DND-41 (cell line): Measurements from ENCODE around the gene SBF1.

ENCODE experiments used
- ATAC-seq: fragments of 200-7000 bp; cut with Tn5 transposase; 3 replicates; pipeline ENCODE4 v1.9.1; 2021; ENCODE audit warnings: low read depth; ENCODE audit not compliant: insufficient read depth
- DNase-seq: peaks from one replicate; pipeline ENCODE4 v3.0.0-alpha.2; 2020
- H2AFZ ChIP-seq: 2 replicates; pipeline ENCODE4 v1.6.0; 2012; ENCODE audit warnings: low read depth, low read length
- H3K27ac ChIP-seq: 2 replicates; pipeline ENCODE4 v1.5.1; 2012; ENCODE audit warnings: low read length, inconsistent platforms
- H3K27me3 ChIP-seq: fragments of 200-600 bp; sonication (generic); 2 replicates; pipeline ENCODE4 v1.6.0; 2012; ENCODE audit warnings: low read length, mild to moderate bottlenecking, inconsistent platforms; ENCODE audit not compliant: insufficient read depth, poor library complexity
- H3K36me3 ChIP-seq: 2 replicates; pipeline ENCODE4 v1.5.1; 2012; ENCODE audit warnings: low read length, inconsistent platforms; ENCODE audit not compliant: insufficient read depth
- H3K4me1 ChIP-seq: 2 replicates; pipeline ENCODE4 v1.5.1; 2012; ENCODE audit warnings: mild to moderate bottlenecking, low read length; ENCODE audit not compliant: insufficient read depth
- H3K4me2 ChIP-seq: 2 replicates; pipeline ENCODE4 v1.6.0; 2012; ENCODE audit warnings: mild to moderate bottlenecking, moderate library complexity, low read length, inconsistent platforms; ENCODE audit not compliant: insufficient read depth
- H3K4me3 ChIP-seq, 2 experiments: fragments of 200-600 bp in 1 of 2; shearing (Covaris generic) in 1 of 2; 2 replicates each; pipeline ENCODE4 v1.5.1; 2012 to 2016; ENCODE audit warnings: inconsistent platforms in 2 of 2, low read length in 2 of 2, mild to moderate bottlenecking in 2 of 2, low read depth in 1 of 2, moderate library complexity in 1 of 2
- H3K79me2 ChIP-seq: 2 replicates; pipeline ENCODE4 v1.6.0; 2012; ENCODE audit warnings: low read length, inconsistent platforms; ENCODE audit not compliant: insufficient read depth
- H3K9ac ChIP-seq: 2 replicates; pipeline ENCODE4 v1.6.0; 2012; ENCODE audit warnings: low read depth, mild to moderate bottlenecking, inconsistent platforms, low read length, moderate library complexity
- H3K9me3 ChIP-seq: 2 replicates; pipeline ENCODE4 v1.5.1; 2012; ENCODE audit warnings: low read length, moderate library complexity, mild to moderate bottlenecking, inconsistent platforms; ENCODE audit not compliant: insufficient read depth, severe bottlenecking
- H4K20me1 ChIP-seq: 2 replicates; pipeline ENCODE4 v1.6.0; 2012; ENCODE audit warnings: low read length; ENCODE audit not compliant: insufficient read depth
- CTCF ChIP-seq: IDR thresholded peaks from 2 replicates; pipeline ENCODE4 v1.5.1; 2012; ENCODE audit warnings: borderline replicate concordance, low read length, moderate library complexity, mild to moderate bottlenecking; ENCODE audit not compliant: poor library complexity, severe bottlenecking; ENCODE audit errors: extremely low read depth
- EZH2 ChIP-seq: IDR thresholded peaks from 3 replicates; pipeline ENCODE4 v1.6.1; 2012; ENCODE audit warnings: borderline replicate concordance, low read depth, mild to moderate bottlenecking, moderate library complexity, low read length, inconsistent platforms; ENCODE audit not compliant: severe bottlenecking

Gene SBF1

GRCh38 chr22:50479721-50480120 is 4.9 kb upstream of the SBF1 start:
- H3K9ac ChIP-seq, result no peak overlapping the region
- H3K79me2 ChIP-seq, result peaks cover 4% of the 10 kb centered on the region
- H3K4me3 ChIP-seq, result no peak overlapping the region
- no peaks in the 10 kb centered on the region for H3K27me3 ChIP-seq
- no peak overlapping the region for H2AFZ ChIP-seq
- H3K9me3 ChIP-seq, result no peaks in the 10 kb centered on the region
- no peak for DNase-seq
- no peak overlapping the region for H3K4me2 ChIP-seq
- TF ChIP-seq EZH2 (no peak), CTCF (no peak)
- no peaks in the 10 kb centered on the region for H4K20me1 ChIP-seq
- peaks cover 15% of the 10 kb centered on the region for H3K4me1 ChIP-seq
- no peak for ATAC-seq
- H3K36me3 ChIP-seq, result no peaks in the 10 kb centered on the region
- H3K27ac ChIP-seq, result no peak overlapping the region

GRCh38 chr22:50477923-50478322 is 3.1 kb upstream of the SBF1 start:
- H3K9me3 ChIP-seq, result no peaks in the 10 kb centered on the region
- DNase-seq, result no peak
- H3K27ac ChIP-seq, result no peak overlapping the region
- peaks cover 26% of the 10 kb centered on the region for H3K4me1 ChIP-seq
- TF ChIP-seq EZH2, result no peak
- no peak for TF ChIP-seq CTCF
- peaks cover 22% of the 10 kb centered on the region for H3K79me2 ChIP-seq
- no peak overlapping the region for H3K4me3 ChIP-seq
- H3K9ac ChIP-seq, result no peak overlapping the region
- H3K27me3 ChIP-seq, result no peaks in the 10 kb centered on the region
- no peak overlapping the region for H3K4me2 ChIP-seq
- peaks cover 14% of the 10 kb centered on the region for H4K20me1 ChIP-seq
- no peak for ATAC-seq
- H2AFZ ChIP-seq, result no peak overlapping the region
- peaks cover 13% of the 10 kb centered on the region for H3K36me3 ChIP-seq

- DNase-seq, result no peak
- peaks cover 36% of the 10 kb centered on the region for H3K4me1 ChIP-seq
- no peak overlapping the region for H3K4me2 ChIP-seq
- TF ChIP-seq EZH2, result no peak
- no peak for TF ChIP-seq CTCF
- H3K9ac ChIP-seq, result no peak overlapping the region
- no peaks in the 10 kb centered on the region for H3K27me3 ChIP-seq
- no peaks in the 10 kb centered on the region for H3K9me3 ChIP-seq
- H2AFZ ChIP-seq, result no peak overlapping the region
- H3K4me3 ChIP-seq, result no peak overlapping the region
- H3K27ac ChIP-seq, result no peak overlapping the region
- peaks cover 24% of the 10 kb centered on the region for H4K20me1 ChIP-seq
- no peak for ATAC-seq
- H3K79me2 ChIP-seq, result peaks cover 32% of the 10 kb centered on the region
- peaks cover 23% of the 10 kb centered on the region for H3K36me3 ChIP-seq
Measured at GRCh38 chr22:50476868-50477267, 2.0 kb upstream of the SBF1 start.

- H3K27ac ChIP-seq, result peak overlapping the region; percentile 71
- H3K4me2 ChIP-seq, result peak overlapping the region; percentile 90
- peak overlapping the region in 1 of 2 experiments; percentile 96; a peak in 2 of 4 replicates for H3K4me3 ChIP-seq
- peaks cover 45% of the 10 kb centered on the region for H3K79me2 ChIP-seq
- peak overlapping the region; percentile 84 for H3K9ac ChIP-seq
- TF ChIP-seq CTCF, result no peak
- TF ChIP-seq EZH2, result no peak
- ATAC-seq (no peak), DNase-seq (no peak)
- H2AFZ ChIP-seq, result peak overlapping the region; percentile 96
- H3K27me3 ChIP-seq, result no peaks in the 10 kb centered on the region
- no peaks in the 10 kb centered on the region for H3K9me3 ChIP-seq
- peaks cover 35% of the 10 kb centered on the region for H3K36me3 ChIP-seq
- peaks cover 36% of the 10 kb centered on the region for H4K20me1 ChIP-seq
- peaks cover 49% of the 10 kb centered on the region for H3K4me1 ChIP-seq
Measured at GRCh38 chr22:50475652-50476002, 792 bp upstream of the SBF1 start.
